Activated naive CD8-positive, alpha-beta T cell (primary cell): Measurements from ENCODE around the gene ST6GALNAC3.

Source experiments
- H3K27ac Mint-ChIP-seq: one replicate; pipeline ENCODE4 v1.8.0; 2021; ENCODE audit warnings: mixed read lengths
- H3K27me3 Mint-ChIP-seq: one replicate; pipeline ENCODE4 v1.8.0; 2021; ENCODE audit warnings: mixed read lengths
- H3K36me3 Mint-ChIP-seq: one replicate; pipeline ENCODE4 v1.8.0; 2021; ENCODE audit warnings: mixed read lengths
- H3K4me1 Mint-ChIP-seq: one replicate; pipeline ENCODE4 v1.8.0; 2021; ENCODE audit warnings: low read depth, mixed read lengths
- H3K4me3 Mint-ChIP-seq: one replicate; pipeline ENCODE4 v1.8.0; 2021; ENCODE audit warnings: mild to moderate bottlenecking, mixed read lengths
- H3K9me3 Mint-ChIP-seq: one replicate; pipeline ENCODE4 v1.8.0; 2021; ENCODE audit warnings: low read depth, mixed read lengths

Gene ST6GALNAC3

DNA sequence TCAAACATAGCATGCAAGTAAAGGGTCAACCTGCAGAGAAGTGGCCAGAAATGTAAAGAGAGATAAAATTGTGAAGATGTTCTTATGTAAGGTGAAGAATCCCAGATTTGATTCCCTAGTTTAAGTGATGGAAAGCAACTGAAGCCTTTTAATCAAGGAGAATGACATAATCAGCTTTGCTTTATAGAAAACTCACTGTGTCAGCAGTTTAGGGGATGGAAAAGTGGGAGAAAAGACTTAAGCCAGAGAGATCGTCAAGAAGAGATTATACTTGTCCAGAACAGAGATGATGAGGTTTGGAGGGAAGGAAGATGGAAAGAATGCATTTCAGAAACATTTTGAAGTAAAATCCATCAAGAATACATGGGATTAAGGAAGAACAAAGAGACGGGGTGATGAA, 517.4 kb downstream of the ST6GALNAC3 start:
- Mint-ChIP-seq H3K27me3 (peaks cover under 1% of the 10 kb centered on the region), H3K4me1 (no peaks in the 10 kb centered on the region), H3K9me3 (peaks cover 11% of the 10 kb centered on the region), H3K4me3 (no peak overlapping the region), H3K27ac (no peak overlapping the region), H3K36me3 (no peaks in the 10 kb centered on the region)

- Mint-ChIP-seq H3K27me3 (no peaks in the 10 kb centered on the region), H3K4me3 (no peak overlapping the region), H3K27ac (no peak overlapping the region), H3K36me3 (peaks cover 6% of the 10 kb centered on the region), H3K9me3 (peaks cover 21% of the 10 kb centered on the region), H3K4me1 (no peaks in the 10 kb centered on the region)
These were observed 518.6 kb downstream of the ST6GALNAC3 start for GRCh38 chr1:76593141-76593540.

DNA sequence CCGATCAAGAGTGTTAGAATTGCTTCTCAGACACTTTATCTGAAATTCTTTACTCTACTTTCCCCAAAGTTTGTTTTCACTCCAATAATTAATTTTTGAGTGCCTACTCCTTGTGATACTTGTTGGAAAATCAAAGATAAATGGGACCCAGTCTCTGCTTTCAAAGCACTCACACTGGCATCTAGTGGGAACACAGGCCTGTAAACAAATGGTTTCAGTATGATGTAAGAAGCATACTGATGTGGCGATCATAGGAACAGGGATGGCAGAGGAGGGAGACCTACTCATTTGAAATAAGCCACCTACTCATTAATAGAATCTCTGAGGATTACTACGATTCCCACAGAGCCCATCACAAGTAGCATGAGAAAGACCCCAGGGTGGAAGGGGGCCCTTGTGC, 519.1 kb downstream of the ST6GALNAC3 start:
- Mint-ChIP-seq H3K4me3 (no peak overlapping the region), H3K4me1 (no peaks in the 10 kb centered on the region), H3K9me3 (peaks cover 21% of the 10 kb centered on the region), H3K27me3 (no peaks in the 10 kb centered on the region), H3K36me3 (peaks cover 6% of the 10 kb centered on the region), H3K27ac (no peak overlapping the region)

- Mint-ChIP-seq H3K4me1 (no peaks in the 10 kb centered on the region), H3K27ac (no peak overlapping the region), H3K27me3 (no peaks in the 10 kb centered on the region), H3K36me3 (peaks cover 6% of the 10 kb centered on the region), H3K4me3 (no peak overlapping the region), H3K9me3 (peaks cover 21% of the 10 kb centered on the region)
These were observed 520.5 kb downstream of the ST6GALNAC3 start for GRCh38 chr1:76595024-76595423.

DNA sequence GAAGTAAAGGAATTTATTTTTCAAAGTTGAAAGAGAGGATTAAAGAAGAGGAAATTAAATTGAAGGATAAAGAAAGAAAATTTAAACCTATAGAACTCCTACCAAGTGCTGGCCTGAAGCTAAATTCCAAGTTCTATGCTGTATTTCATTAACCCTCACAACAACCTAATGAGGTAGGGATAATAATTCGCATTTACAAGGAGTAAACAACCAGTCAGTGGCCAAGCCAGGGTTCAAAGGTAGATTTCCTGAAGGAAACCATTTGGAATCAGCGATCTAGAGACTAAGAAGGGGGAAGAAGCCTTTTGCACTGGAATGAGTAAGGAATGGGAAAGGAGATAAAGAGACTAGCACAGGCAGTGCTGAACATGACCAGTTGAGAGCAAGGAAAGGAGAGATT, 526.9 kb downstream of the ST6GALNAC3 start:
- Mint-ChIP-seq H3K27me3 (no peaks in the 10 kb centered on the region), H3K27ac (no peak overlapping the region), H3K9me3 (peaks cover 10% of the 10 kb centered on the region), H3K4me3 (no peak overlapping the region), H3K4me1 (no peaks in the 10 kb centered on the region), H3K36me3 (peaks cover 6% of the 10 kb centered on the region)

DNA sequence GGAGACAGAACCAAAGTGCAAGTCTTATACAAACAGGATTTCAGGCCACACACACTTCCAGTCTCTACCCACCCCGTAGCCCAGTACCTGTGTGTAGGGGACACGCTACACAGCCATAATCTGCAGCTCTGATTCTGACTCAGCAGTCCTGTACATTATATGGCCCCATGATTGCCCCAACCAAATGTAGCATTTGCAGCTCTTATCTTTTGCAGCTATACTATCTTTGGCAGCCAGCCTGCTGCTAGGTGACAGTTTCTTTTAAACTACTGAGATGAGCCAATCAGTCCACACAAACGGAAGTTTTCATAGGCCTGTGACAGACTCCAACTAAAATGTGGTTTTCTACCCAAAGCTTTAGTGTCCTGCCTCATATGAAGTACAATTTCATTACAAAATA, 533.2 kb downstream of the ST6GALNAC3 start:
- Mint-ChIP-seq H3K4me1 (no peaks in the 10 kb centered on the region), H3K9me3 (no peaks in the 10 kb centered on the region), H3K36me3 (no peaks in the 10 kb centered on the region), H3K27ac (no peak overlapping the region), H3K27me3 (no peaks in the 10 kb centered on the region), H3K4me3 (no peak overlapping the region)

- H3K9me3 Mint-ChIP-seq, result no peaks in the 10 kb centered on the region
- H3K4me3 Mint-ChIP-seq, result no peak overlapping the region
- H3K4me1 Mint-ChIP-seq, result no peaks in the 10 kb centered on the region
- no peaks in the 10 kb centered on the region for H3K36me3 Mint-ChIP-seq
- H3K27ac Mint-ChIP-seq, result no peak overlapping the region
- H3K27me3 Mint-ChIP-seq, result no peaks in the 10 kb centered on the region
These were observed 537.4 kb downstream of the ST6GALNAC3 start for GRCh38 chr1:76611770-76612445.

DNA sequence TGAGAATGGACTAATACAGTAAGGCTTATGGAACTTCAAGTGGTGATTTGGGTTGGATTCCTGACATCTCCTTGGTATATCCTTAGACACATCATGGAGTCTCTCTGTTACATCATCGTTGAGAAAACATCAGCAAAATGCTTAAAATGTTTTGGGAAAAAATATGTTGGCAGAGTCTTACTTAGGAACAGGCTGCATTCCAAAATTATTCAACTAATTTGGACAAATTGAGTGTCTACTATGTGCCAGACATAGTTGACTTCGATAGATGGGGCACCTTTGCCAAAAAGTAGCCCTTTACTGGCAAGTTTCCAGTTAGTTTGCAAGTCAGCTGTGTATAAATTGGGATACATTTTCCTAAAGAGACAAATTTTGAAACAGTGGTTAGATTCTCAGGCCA, 539.3 kb downstream of the ST6GALNAC3 start:
- Mint-ChIP-seq H3K27ac (no peak overlapping the region), H3K9me3 (no peaks in the 10 kb centered on the region), H3K27me3 (no peaks in the 10 kb centered on the region), H3K36me3 (no peaks in the 10 kb centered on the region), H3K4me3 (no peak overlapping the region), H3K4me1 (no peaks in the 10 kb centered on the region)

GRCh38 chr1:76615253-76616035, 540.9 kb downstream of the ST6GALNAC3 start:
- no peaks in the 10 kb centered on the region for H3K36me3 Mint-ChIP-seq
- no peaks in the 10 kb centered on the region for H3K27me3 Mint-ChIP-seq
- no peak overlapping the region for H3K27ac Mint-ChIP-seq
- H3K4me1 Mint-ChIP-seq, result no peaks in the 10 kb centered on the region
- no peaks in the 10 kb centered on the region for H3K9me3 Mint-ChIP-seq
- H3K4me3 Mint-ChIP-seq, result no peak overlapping the region

- Mint-ChIP-seq H3K27me3 (no peaks in the 10 kb centered on the region), H3K4me3 (no peak overlapping the region), H3K4me1 (no peaks in the 10 kb centered on the region), H3K36me3 (no peaks in the 10 kb centered on the region), H3K27ac (no peak overlapping the region), H3K9me3 (no peaks in the 10 kb centered on the region)
These were observed 545.8 kb downstream of the ST6GALNAC3 start for GRCh38 chr1:76620371-76620770.

GRCh38 chr1:76622774-76623528, 548.4 kb downstream of the ST6GALNAC3 start:
- no peaks in the 10 kb centered on the region for H3K27me3 Mint-ChIP-seq
- H3K36me3 Mint-ChIP-seq, result peaks cover 4% of the 10 kb centered on the region
- no peaks in the 10 kb centered on the region for H3K9me3 Mint-ChIP-seq
- H3K27ac Mint-ChIP-seq, result no peak overlapping the region
- H3K4me1 Mint-ChIP-seq, result no peaks in the 10 kb centered on the region
- no peak overlapping the region for H3K4me3 Mint-ChIP-seq

DNA sequence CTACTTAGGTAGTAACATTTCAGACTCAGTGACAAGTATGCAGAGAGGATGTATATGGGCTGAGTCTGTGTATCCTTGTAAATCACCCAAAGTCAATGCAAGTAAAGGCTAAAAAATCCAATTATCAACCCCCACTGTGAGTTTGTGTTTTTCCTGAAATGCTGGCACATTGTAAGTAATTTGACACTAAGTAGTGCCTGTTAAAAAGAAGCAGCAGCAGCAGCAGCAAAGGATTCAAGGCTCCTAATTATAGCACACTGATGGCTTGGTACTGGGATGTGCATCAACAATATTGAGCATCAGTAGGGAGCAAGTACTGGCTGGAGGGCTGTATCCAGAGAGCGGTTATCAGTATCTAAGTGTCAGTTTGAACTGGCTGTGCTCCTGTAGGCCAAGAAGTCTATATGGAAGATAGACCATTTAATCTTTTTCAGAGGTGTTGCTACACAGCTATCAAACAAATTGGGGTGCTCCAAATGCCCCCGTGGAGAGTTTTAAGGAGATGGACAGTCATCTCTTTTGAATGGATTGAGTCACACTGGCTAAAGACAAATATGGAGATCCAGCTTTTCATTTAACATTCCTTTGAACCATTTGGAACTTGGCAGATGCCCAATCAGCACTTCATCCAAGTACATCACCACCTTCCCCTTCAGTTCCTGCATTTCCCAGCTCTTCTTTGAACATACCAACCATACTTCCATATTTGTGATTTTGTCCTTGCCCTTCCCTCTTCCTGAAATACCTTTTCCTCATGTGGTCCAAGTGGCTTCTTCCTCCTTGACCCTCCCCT, 551.5 kb downstream of the ST6GALNAC3 start:
- no peaks in the 10 kb centered on the region for H3K4me1 Mint-ChIP-seq
- no peaks in the 10 kb centered on the region for H3K27me3 Mint-ChIP-seq
- no peak overlapping the region for H3K27ac Mint-ChIP-seq
- peaks cover 4% of the 10 kb centered on the region for H3K9me3 Mint-ChIP-seq
- peaks cover 9% of the 10 kb centered on the region for H3K36me3 Mint-ChIP-seq
- H3K4me3 Mint-ChIP-seq, result no peak overlapping the region

- no peak overlapping the region for H3K4me3 Mint-ChIP-seq
- H3K9me3 Mint-ChIP-seq, result peaks cover 4% of the 10 kb centered on the region
These were observed 553.0 kb downstream of the ST6GALNAC3 start for GRCh38 chr1:76627498-76627897.

DNA sequence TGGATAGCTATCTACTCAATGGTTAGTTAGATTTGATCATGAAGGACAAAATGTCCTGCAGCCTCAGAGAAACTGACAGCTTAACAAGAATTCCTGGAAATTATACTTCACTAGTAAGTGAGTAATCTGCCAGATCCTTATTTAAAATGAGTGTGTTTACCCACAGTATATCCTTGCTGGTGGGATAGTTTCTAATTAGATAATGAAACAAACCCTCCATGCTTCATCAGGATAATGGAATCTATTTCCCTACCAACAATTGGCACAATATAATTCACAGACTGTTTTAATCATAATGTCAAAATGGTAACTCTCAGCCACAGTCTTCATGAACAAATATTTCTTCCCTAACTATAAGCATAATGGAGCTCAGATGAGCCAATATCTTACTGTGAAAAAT, 553.4 kb downstream of the ST6GALNAC3 start:
- Mint-ChIP-seq H3K27ac (no peak overlapping the region), H3K4me3 (no peak overlapping the region), H3K9me3 (peaks cover 4% of the 10 kb centered on the region), H3K36me3 (peaks cover 9% of the 10 kb centered on the region), H3K27me3 (no peaks in the 10 kb centered on the region), H3K4me1 (no peaks in the 10 kb centered on the region)

More at GRCh38 chr1:76627498-76627897, 553.0 kb downstream of the ST6GALNAC3 start:
- H3K27me3 Mint-ChIP-seq, result no peaks in the 10 kb centered on the region
- H3K27ac Mint-ChIP-seq, result no peak overlapping the region
- peaks cover 9% of the 10 kb centered on the region for H3K36me3 Mint-ChIP-seq
- no peaks in the 10 kb centered on the region for H3K4me1 Mint-ChIP-seq
